Spleen (tissue), 7 donors: ENCODE results near the gene CNKSR2.

Experiments used
- CTCF ChIP-seq, 11 experiments: fragments of 200-600 bp in 7 of 11; fragments of 450-650 bp in 4 of 11; sonication (generic) in 4 of 11; IDR thresholded peaks in 8 of 11; conservative IDR thresholded peaks in 3 of 11; 1 replicate in 7 of 11; 2 replicates in 4 of 11; pipeline versions ENCODE4 v1.4.0 to v1.8.0; 2016 to 2021; ENCODE audit warnings: antibody characterized with exemption in 11 of 11, inconsistent platforms in 4 of 11, mild to moderate bottlenecking in 1 of 11
- POLR2A ChIP-seq, 3 donors: fragments of 450-650 bp; IDR thresholded peaks; one replicate each; pipeline ENCODE4 v1.5.1; 2017; ENCODE audit warnings: antibody characterized with exemption in 3 of 3, mild to moderate bottlenecking in 1 of 3
- donor health status: DM: no; HTN: no; CAD: no; lungs with moderate emphysema.
- donor health status: DM: no; HTN: no; CAD: no.
- donor health status: DM: no; HTN: no; CAD: no.

- no peak for TF ChIP-seq CTCF (IDR thresholded peaks at IDR 0.05 in 8 of 11, conservative IDR thresholded peaks at IDR 0.05 in 3 of 11)
- no peak for TF ChIP-seq POLR2A (IDR thresholded peaks at IDR 0.05)
Measured at GRCh38 chrX:21656587-21657317, 282.5 kb downstream of the CNKSR2 start.
